GM12878 (cell line): ENCODE measurements around the gene UMPS. TPM values are rescaled to one million over a fixed set of nuclear protein-coding genes. Genes with fewer than 3 reads are reported as not detected.

ENCODE experiments used
- BCL3 ChIP-seq: IDR thresholded peaks from 2 replicates; pipeline ENCODE4 v1.6.1; 2011; ENCODE audit warnings: borderline replicate concordance, low read depth, mild to moderate bottlenecking, moderate library complexity, low read length; ENCODE audit not compliant: insufficient read depth, poor library complexity, severe bottlenecking
- BCLAF1 ChIP-seq: fragments of 450-650 bp; IDR thresholded peaks from 2 replicates; pipeline ENCODE4 v1.6.1; 2017; ENCODE audit warnings: antibody characterized with exemption, mild to moderate bottlenecking, moderate library complexity
- E2F4 ChIP-seq: IDR thresholded peaks from 2 replicates; pipeline ENCODE4 v1.6.1; 2012; ENCODE audit warnings: low read depth, low read length, improper control_type of control experiment
- ELK1 ChIP-seq: IDR thresholded peaks from 2 replicates; pipeline ENCODE4 v1.6.1; 2012; ENCODE audit warnings: low read depth, low read length, improper control_type of control experiment
- IRF3 ChIP-seq: fragments of 450-650 bp; IDR thresholded peaks from 2 replicates; pipeline ENCODE4 v1.6.1; 2014; ENCODE audit warnings: mild to moderate bottlenecking
- polyA plus RNA-seq, 11 experiments: library from polyadenylated mRNA; depleted of rRNA in 4 of 11; unstranded in 6 of 11; stranded (reverse) in 5 of 11; fragments of >200 nt; fragmentation: Nextera tagmentation in 4 of 11; fragmentation: Illumina TruSeq in 1 of 11; extraction: Ambion mirVana in 4 of 11; extraction: Trizol in 1 of 11; gene quantifications; 1 replicate in 1 of 11; 2 replicates in 10 of 11; pipeline versions ENCODE4 v1.2.1 to v1.2.3, GENCODE V29; 2011 to 2016; ENCODE audit warnings: inconsistent platforms in 2 of 11, missing spikeins in 2 of 11, low read depth in 1 of 11
- total RNA-seq, 4 experiments: library from RNA; depleted of rRNA in 3 of 4; stranded (reverse); fragments of >200 nt in 3 of 4; fragmentation: Illumina TruSeq in 1 of 4; extraction: Trizol in 1 of 4; gene quantifications; 2 replicates each; pipeline versions ENCODE4 v1.2.1 to v1.2.3, GENCODE V29; 2013 to 2021

The UMPS gene
- total and polyA plus RNA-seq, 10 of the 15 experiments (the other 5 are each of a cell fraction or from before 2014, with no cell fraction given): 30.6 to 82.8 (median 49.5) TPM

GRCh38 chr3:124763644-124764358 lies 33.5 kb downstream of the UMPS start (continued):
- TF ChIP-seq E2F4 (no peak), BCLAF1 (no peak), IRF3 (no peak), BCL3 (no peak), ELK1 (no peak)
